Kidney epithelial cell (primary cell): ENCODE results near the gene MYL3. TPM values are rescaled to one million over a fixed set of nuclear protein-coding genes. Genes with fewer than 3 reads are reported as not detected.
A peak's percentile ranks its signal among the peaks of the same experiment; 100 is the strongest.

Experiments
- DNase-seq: peaks from one replicate; pipeline ENCODE4 v3.0.0-alpha.2; 2010; ENCODE audit warnings: low read depth
- H3K27me3 ChIP-seq: 2 replicates; pipeline ENCODE4 v1.6.0; 2011; ENCODE audit warnings: low read length; ENCODE audit not compliant: control insufficient read depth, insufficient read depth
- H3K36me3 ChIP-seq: 2 replicates; pipeline ENCODE4 v1.5.1; 2011; ENCODE audit warnings: low read length; ENCODE audit not compliant: control insufficient read depth, insufficient read depth
- H3K4me3 ChIP-seq: 2 replicates; pipeline ENCODE4 v1.5.1; 2011; ENCODE audit warnings: low read depth, mild to moderate bottlenecking, control low read depth, low read length
- total RNA-seq: library from RNA; depleted of rRNA; stranded (reverse); fragments of >200 nt; gene quantifications from 2 replicates; pipeline ENCODE4 v1.2.3, GENCODE V29; 2015
- TF ChIP-seq, protein P1 (sequence below): IDR thresholded peaks from 2 replicates; pipeline ENCODE4 v1.5.1; 2011; ENCODE audit warnings: mild to moderate bottlenecking, moderate library complexity, low read length, control low read depth, inconsistent platforms; ENCODE audit not compliant: insufficient read depth, poor library complexity, severe bottlenecking

The MYL3 gene
- total RNA-seq, 1 donor from 2014 or later: 0.54 TPM

DNA sequence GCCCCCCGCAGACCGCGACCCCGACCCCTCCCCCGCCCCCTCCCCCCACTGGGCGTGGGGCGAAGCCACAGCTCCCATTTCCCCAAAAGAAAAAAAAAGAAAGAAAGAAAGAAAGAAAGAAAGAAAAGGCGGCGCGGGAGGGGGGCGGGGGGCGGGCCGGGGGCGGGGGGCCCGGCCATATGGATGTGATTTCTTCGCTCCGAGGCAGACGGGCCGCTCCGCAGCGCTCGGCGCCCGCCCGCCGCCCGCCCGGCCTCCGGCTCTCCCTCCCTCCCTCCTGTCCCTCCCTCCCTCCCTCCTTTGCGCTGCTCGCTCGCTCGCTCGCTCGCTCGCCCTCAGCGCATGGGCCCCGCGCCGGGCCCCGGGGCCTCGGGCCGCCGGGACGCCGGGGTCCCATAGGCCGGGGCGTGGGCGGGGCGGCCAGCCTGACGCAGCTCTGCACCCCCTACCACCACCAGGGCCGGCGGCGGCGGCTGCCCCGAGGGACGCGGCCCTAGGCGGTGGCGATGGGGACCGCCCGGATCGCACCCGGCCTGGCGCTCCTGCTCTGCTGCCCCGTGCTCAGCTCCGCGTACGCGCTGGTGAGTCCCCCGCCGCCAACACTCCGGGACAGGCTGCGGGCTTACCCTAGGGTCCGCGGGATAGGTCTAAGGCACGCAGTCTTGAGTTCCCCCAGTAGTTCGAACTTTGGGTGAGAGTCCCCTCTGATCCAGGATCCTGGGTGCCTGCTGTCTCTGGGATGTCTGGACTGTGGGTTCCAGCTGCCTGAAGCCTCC, 20.0 kb upstream of the MYL3 start:
- Histone ChIP-seq H3K27me3 (peaks cover 32% of the 10 kb centered on the region), H3K36me3 (peaks cover 2% of the 10 kb centered on the region), H3K4me3 (peak overlapping the region; percentile 55)
- TF ChIP-seq, protein P1, sequence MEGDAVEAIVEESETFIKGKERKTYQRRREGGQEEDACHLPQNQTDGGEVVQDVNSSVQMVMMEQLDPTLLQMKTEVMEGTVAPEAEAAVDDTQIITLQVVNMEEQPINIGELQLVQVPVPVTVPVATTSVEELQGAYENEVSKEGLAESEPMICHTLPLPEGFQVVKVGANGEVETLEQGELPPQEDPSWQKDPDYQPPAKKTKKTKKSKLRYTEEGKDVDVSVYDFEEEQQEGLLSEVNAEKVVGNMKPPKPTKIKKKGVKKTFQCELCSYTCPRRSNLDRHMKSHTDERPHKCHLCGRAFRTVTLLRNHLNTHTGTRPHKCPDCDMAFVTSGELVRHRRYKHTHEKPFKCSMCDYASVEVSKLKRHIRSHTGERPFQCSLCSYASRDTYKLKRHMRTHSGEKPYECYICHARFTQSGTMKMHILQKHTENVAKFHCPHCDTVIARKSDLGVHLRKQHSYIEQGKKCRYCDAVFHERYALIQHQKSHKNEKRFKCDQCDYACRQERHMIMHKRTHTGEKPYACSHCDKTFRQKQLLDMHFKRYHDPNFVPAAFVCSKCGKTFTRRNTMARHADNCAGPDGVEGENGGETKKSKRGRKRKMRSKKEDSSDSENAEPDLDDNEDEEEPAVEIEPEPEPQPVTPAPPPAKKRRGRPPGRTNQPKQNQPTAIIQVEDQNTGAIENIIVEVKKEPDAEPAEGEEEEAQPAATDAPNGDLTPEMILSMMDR: no peak
- DNase-seq: no peak

DNA sequence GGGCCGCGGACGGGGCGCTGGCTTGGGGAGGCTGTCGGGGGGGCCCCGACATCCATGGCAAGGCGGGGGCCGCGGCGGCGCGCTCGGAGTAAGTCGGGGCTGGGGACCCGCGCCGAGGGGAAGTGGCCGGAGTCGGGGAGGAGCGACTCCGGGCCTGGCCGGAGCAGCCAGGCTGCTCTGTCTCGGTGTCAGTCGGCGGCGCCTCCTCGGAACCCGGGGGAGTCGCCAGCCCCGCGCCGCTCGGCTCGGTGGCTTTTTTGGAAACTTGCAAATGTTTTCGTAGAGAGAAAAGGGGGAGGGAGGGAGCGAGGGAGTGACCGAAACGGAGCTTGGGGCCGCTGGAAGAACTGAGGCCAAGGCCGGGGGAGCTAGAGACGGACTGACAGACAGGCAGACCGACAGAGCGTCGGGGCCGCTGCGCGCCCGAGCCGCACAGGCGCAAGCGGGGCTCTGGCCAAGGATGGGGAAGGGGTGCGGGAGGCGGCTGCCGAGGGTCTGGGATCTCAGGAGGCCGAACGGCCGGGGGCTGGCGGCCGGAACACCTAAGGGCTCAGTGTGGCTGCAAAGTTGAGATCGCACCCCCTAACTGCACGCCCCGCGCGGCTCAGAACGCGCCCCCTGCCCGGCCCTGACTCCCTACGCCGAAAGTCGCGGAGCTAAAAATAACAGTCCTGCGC, 19.3 kb upstream of the MYL3 start:
- TF ChIP-seq, protein P1: no peak
- peaks cover 32% of the 10 kb centered on the region for H3K27me3 ChIP-seq
- H3K4me3 ChIP-seq: peak overlapping the region; percentile 55
- H3K36me3 ChIP-seq: peaks cover 2% of the 10 kb centered on the region
- no peak for DNase-seq

DNA sequence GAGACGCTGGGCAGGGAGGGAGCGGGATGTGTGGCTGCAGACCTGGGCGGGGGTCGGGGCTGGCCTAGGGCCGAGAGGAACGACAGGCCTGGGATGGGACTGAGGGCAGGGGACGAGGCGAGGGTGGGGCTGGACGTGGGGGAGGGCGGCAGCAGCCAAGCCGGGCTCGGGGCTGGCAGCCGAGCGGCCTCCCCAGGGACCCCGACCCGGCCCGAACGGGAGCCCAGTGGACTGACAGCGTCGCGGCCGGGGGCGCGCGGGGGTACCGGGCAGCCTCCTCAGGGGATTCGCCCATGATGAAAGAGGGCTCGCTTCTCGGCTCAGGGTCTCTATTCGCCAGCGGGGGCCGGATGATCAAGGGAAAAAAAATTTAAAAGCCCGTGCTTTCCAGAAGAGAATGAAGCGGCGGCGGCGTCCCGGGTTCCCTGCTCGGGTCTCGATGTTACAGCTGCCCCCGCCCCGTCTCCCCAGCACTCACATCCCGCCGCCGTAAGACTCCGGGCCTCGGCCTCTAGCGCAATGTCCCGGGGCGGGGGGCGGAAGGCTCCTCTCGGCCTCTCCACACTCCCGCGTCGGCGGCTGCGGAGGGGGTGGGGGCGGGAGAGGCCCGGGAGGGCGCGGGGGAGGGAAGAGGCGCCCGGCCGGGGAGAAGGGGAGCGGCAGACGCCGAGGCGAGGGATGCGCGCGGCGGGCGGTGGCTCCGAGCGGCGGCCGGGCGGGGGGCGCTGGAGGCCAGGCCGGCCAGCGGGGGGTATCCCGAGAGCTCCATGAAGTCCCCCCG, 18.5 kb upstream of the MYL3 start:
- Histone ChIP-seq H3K27me3 (peaks cover 32% of the 10 kb centered on the region), H3K4me3 (peak overlapping the region; percentile 55), H3K36me3 (peaks cover 2% of the 10 kb centered on the region)
- no peak for DNase-seq
- TF ChIP-seq, protein P1: no peak

DNA sequence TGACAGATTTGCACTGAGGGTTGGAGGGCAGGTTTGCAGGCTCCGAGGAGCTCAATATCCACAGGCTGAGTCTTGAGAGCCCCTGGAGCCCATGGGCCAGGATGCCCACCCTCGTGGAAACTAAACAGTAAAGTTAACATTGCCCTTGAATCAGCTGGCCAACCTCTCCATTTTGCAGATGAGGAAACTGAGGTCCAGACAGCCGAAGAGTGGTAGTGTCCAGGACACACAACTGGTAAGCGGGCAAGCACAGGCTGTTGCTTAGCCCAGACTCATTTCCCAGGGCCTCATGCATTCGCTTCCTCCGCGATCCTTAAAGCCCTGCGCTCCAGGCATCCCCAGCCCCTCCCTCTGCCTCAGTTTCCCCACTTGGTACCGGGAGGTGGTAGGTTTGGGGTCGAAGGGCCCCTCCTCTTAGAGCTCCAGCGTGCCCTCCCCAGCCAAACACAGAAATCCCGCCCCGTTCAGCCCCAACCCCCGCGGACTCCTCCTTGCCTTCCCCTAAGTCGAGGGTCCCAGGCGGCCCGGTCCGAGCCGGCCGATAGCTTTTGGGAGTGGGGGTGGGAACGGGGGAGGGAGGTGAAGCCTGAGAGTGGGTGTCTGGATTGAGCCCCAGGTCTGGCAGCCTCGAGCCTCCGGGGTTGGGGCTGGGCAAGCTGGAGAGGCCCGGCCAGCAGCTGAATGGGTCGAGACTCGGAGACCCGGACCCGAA, 17.8 kb upstream of the MYL3 start:
- H3K27me3 ChIP-seq: peaks cover 32% of the 10 kb centered on the region
- TF ChIP-seq, protein P1: no peak
- H3K36me3 ChIP-seq: peaks cover 2% of the 10 kb centered on the region
- H3K4me3 ChIP-seq: peak overlapping the region; percentile 55
- no peak for DNase-seq

DNA sequence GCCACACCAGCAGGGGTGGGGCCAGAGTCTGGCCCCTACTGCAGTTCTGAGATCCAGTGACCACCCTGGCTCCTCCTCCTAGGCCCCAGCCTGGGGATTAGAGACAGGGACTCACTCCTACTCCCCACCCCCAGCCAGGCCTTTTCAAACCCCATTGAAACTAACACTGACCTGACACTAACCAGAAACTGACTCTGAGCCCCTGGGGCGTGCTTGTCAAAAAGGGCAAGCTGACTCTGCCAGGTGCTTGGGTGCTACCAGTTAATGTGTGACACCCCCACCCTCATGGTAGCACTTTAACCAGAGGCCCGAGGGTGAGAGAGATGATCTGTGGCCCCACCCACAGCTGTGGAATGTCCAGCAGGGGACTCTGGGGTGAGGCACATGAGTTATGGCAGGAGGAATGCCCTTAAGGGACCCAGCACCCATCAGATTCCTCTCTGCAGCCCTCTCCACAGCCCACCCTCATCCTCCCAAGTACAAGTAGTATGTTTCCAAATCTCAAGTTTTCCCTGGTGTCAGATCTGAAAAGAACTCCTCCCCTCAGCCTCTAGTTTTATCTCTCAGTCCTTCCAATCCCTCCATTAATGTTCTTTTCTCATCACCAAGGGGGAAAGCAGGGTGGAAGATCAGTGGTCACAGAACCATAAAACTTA, 15.7 kb upstream of the MYL3 start:
- Histone ChIP-seq H3K4me3 (no peak overlapping the region), H3K27me3 (peaks cover 22% of the 10 kb centered on the region), H3K36me3 (peaks cover 2% of the 10 kb centered on the region)
- TF ChIP-seq, protein P1: no peak
- peak; percentile 42 for DNase-seq
